ENCODE measurements around the gene ASTN2. TPM values are rescaled to one million over a fixed set of nuclear protein-coding genes. Genes with fewer than 3 reads are reported as not detected.

ASTN2 gene
- total RNA-seq, 1 donor from 2014 or later: 12.2 TPM

DNA sequence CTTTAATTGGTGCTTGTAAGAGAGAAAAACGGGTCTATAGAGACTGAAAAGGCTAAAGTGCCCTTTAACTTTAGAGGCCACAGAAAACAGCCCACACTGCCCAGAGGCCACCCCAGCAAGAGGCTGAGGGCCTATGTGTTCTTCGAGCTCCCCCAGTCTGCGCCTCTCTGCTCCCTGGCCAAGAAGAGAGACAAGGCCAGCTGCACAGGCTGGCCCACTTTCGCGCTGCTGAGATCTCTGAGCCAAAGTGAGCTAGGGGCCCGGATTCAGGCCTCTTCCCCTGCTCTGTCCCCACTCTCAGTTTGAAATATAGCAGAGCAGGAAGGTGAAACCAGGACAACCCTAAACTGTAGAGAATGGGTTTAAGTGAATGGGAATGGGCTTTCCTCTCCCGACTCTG lies 859.7 kb downstream of the ASTN2 start:
- no peak overlapping the region for H3K4me3 ChIP-seq (ENCODE audit: low read depth, low read length)
- TF ChIP-seq, protein P1, sequence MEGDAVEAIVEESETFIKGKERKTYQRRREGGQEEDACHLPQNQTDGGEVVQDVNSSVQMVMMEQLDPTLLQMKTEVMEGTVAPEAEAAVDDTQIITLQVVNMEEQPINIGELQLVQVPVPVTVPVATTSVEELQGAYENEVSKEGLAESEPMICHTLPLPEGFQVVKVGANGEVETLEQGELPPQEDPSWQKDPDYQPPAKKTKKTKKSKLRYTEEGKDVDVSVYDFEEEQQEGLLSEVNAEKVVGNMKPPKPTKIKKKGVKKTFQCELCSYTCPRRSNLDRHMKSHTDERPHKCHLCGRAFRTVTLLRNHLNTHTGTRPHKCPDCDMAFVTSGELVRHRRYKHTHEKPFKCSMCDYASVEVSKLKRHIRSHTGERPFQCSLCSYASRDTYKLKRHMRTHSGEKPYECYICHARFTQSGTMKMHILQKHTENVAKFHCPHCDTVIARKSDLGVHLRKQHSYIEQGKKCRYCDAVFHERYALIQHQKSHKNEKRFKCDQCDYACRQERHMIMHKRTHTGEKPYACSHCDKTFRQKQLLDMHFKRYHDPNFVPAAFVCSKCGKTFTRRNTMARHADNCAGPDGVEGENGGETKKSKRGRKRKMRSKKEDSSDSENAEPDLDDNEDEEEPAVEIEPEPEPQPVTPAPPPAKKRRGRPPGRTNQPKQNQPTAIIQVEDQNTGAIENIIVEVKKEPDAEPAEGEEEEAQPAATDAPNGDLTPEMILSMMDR (IDR thresholded peaks at IDR 0.05; ENCODE audit: insufficient read depth, low read length, poor library complexity, severe bottlenecking): no peak
- no peaks in the 10 kb centered on the region for H3K27me3 ChIP-seq (ENCODE audit: control insufficient read depth, insufficient read depth, low read length)
- no peak for DNase-seq (ENCODE audit: low read depth)
- H3K36me3 ChIP-seq (ENCODE audit: control insufficient read depth, insufficient read depth, low read length): no peaks in the 10 kb centered on the region

DNA sequence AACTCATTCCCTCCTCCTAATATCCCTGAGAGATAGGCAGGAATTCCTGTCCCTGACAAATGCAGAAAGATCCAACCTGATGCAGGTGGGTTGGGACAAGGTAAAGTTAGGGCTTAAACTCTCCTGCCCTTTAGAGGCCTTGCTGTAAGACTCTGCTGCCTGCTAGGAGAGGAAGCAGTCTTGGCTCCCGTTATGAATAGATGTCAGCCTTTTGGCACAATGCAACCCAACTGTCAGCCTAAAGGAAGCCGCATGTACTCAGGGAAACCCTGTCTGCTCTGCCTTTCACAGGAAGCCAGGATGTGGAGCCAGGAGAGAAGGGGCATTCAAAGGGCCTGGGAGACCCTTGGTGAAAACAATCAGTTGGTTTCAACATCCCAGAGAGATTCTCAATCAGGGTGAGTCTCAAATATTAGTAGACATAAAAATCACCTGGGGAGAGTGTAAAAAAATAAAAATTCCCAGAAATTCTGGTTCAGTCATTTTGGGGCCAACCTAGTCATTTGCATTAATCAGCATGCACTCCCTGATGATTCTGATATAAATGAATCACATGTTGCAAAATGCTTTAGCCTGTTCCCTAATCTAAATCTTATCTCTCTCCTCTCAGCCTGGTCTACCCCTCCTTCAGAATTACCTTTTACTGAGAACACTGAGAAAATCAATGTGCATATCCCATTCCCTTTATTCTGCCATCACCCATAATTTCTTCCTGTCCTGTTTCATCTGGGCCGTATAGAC lies 864.0 kb downstream of the ASTN2 start:
- H3K36me3 ChIP-seq (ENCODE audit: control insufficient read depth, insufficient read depth, low read length): no peaks in the 10 kb centered on the region
- no peaks in the 10 kb centered on the region for H3K27me3 ChIP-seq (ENCODE audit: control insufficient read depth, insufficient read depth, low read length)
- no peak overlapping the region for H3K4me3 ChIP-seq (ENCODE audit: low read depth, low read length)
- no peak for DNase-seq (ENCODE audit: low read depth)
- TF ChIP-seq, protein P1 (IDR thresholded peaks at IDR 0.05; ENCODE audit: insufficient read depth, low read length, poor library complexity, severe bottlenecking): no peak

DNA sequence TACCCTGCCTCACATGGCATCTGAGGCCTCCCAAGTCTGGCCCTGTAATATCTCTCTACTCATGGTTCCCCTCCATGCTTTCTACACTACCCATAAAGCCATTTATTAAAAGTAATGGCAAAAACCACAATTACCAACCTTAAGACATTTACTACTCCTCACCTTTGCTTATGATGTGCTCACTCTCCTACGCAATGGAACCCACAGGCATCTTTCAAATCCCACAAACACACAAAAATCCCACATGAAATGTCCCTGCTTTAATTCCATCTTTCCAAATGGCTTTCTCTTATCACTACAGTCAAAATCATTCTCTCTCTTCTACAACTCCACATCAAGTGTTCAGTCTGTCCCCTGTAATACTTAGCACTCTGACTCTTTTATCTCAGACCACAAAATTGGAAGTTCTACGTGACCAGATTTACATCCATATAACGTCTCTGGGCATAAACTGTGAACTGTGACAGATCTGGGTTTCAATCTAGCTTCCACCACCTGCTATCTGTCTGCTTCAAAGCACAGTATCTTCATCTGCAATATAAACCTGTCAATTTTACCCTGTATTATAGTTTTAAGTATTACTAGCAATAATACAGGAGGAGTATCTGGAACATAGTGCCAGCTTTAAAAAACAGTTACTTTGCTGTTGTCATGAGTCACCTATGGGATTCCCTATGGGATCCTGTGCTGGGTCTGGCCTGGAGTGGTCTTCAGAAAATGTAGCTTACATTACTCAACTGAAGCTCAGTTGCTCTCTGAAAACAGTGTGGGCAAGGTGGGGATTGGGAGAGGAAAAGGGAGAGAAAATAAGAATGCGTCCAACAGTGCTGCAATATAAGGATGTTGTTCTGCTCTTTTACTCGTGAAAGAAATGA lies 864.8 kb downstream of the ASTN2 start:
- TF ChIP-seq, protein P1 (IDR thresholded peaks at IDR 0.05; ENCODE audit: insufficient read depth, low read length, poor library complexity, severe bottlenecking): no peak
- no peaks in the 10 kb centered on the region for H3K36me3 ChIP-seq (ENCODE audit: control insufficient read depth, insufficient read depth, low read length)
- H3K4me3 ChIP-seq (ENCODE audit: low read depth, low read length): no peak overlapping the region
- no peak for DNase-seq (ENCODE audit: low read depth)
- no peaks in the 10 kb centered on the region for H3K27me3 ChIP-seq (ENCODE audit: control insufficient read depth, insufficient read depth, low read length)

DNA sequence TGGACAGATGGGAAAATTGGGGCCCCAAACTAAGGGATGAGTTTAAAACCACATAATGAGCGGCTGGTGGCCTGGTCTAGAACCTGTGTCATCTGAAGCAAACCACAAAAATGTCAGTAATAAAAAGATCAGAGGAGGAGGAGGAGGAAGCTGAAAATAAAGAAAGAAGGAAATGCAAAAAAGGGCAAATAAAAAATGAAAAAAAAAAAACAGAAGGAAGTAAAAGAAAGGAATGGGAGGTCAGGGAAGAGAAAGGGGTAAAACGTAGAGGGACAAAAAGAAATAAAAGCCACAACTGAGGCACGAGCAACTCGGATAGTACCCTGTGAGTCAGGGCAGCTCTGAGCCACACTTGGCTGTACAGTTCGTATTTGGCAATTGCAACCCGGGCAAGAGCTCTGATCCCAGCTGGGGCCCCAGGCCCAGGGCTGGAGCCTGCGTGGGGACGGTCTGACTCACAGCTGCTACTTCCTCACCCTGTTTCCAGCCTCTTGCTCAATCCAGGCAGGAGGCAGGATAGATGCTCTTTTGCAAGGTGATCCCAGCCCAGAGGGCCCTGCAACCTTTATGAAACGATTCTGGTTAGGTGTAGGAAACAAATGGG lies 865.7 kb downstream of the ASTN2 start:
- Histone ChIP-seq H3K27me3 (ENCODE audit: control insufficient read depth, insufficient read depth, low read length) (no peaks in the 10 kb centered on the region), H3K36me3 (ENCODE audit: control insufficient read depth, insufficient read depth, low read length) (no peaks in the 10 kb centered on the region), H3K4me3 (ENCODE audit: low read depth, low read length) (no peak overlapping the region)
- peak; percentile 88 for DNase-seq (ENCODE audit: low read depth)
- TF ChIP-seq, protein P1 (IDR thresholded peaks at IDR 0.05; ENCODE audit: insufficient read depth, low read length, poor library complexity, severe bottlenecking): no peak

DNA sequence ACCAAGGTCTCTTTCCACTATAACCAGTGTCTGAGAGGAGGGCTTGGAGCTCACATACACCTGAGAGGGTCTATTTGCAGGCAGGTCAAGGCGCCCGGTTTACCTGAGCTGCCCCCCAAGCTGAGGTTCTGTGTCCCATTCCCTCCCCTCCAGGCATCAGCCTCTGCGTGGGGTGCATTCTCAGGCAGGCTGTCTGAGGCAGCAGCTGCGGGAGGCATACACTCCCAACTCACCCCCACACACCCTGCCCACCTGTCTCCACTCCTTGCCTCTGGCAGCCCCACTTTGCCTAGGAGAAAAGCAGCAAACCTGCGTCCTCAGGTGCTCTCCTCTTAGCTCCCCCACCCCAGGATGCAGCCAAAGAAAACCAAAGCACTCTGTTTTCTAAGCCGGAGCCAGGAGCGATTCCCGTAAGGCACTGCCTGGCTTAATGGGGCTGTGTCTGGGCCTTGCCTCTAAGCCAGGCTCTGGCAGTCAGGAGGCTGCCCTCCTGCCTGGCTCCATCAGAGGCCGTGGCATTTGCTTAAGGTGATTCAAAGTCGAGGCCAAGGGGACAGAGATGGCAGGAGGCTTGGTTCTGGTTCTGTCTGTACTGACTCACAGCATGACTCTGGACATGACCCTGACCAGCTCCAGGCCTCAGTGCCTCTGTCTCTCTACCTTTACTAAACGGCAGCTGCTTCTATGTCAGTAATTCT lies 867.0 kb downstream of the ASTN2 start:
- Histone ChIP-seq H3K4me3 (ENCODE audit: low read depth, low read length) (no peak overlapping the region), H3K36me3 (ENCODE audit: control insufficient read depth, insufficient read depth, low read length) (no peaks in the 10 kb centered on the region), H3K27me3 (ENCODE audit: control insufficient read depth, insufficient read depth, low read length) (no peaks in the 10 kb centered on the region)
- no peak for DNase-seq (ENCODE audit: low read depth)
- TF ChIP-seq, protein P1 (IDR thresholded peaks at IDR 0.05; ENCODE audit: insufficient read depth, low read length, poor library complexity, severe bottlenecking): no peak
